H1 (cell line): ENCODE measurements around the gene SOCS7. TPM values are rescaled to one million over a fixed set of nuclear protein-coding genes. Genes with fewer than 3 reads are reported as not detected.

Source experiments
- CTCF ChIA-PET: fragments of 300-600 bp; sonication (Branson Sonifier 250); formaldehyde crosslinking; loops from one replicate; lab custom pipeline; 2021; ENCODE audit not compliant: partially characterized antibody; lab: Charles Lee
- POLR2A ChIA-PET: fragments of 300-600 bp; sonication (Branson Sonifier 250); formaldehyde crosslinking; loops from one replicate; lab custom pipeline; 2021; ENCODE audit warnings: inconsistent platforms; ENCODE audit not compliant: partially characterized antibody; lab: Charles Lee
- DNase-seq, 2 experiments: peaks; one replicate each; pipeline versions ENCODE4 v3.0.0 to v3.0.0-alpha.2; 2010 to 2022; ENCODE audit warnings: low spot score in 2 of 2, low read depth in 1 of 2, mixed read lengths in 1 of 2
- FAIRE-seq: peaks from 2 replicates; lab custom pipeline; 2011; peaks lifted over from hg19 to GRCh38; lab: Jason Lieb, UNC
- H2AFZ ChIP-seq: 2 replicates; pipeline ENCODE4 v1.8.1; 2012; ENCODE audit warnings: low read length, inconsistent platforms
- H2AK5ac ChIP-seq: 2 replicates; pipeline ENCODE4 v1.6.1; 2013; ENCODE audit warnings: low read depth, low read length
- H2BK120ac ChIP-seq: replicated peaks from 2 replicates; pipeline ENCODE3; 2013; ENCODE audit warnings: low read depth, low read length, inconsistent platforms
- H2BK12ac ChIP-seq: 2 replicates; pipeline ENCODE4 v1.6.1; 2013; ENCODE audit warnings: low read depth, low read length
- H2BK15ac ChIP-seq: 2 replicates; pipeline ENCODE4 v1.6.1; 2013; ENCODE audit warnings: low read length
- H2BK20ac ChIP-seq: 2 replicates; pipeline ENCODE4 v1.6.1; 2013; ENCODE audit warnings: low read length
- H2BK5ac ChIP-seq: 2 replicates; pipeline ENCODE4 v1.6.1; 2013; ENCODE audit warnings: low read depth, low read length
- H3K14ac ChIP-seq: 2 replicates; pipeline ENCODE4 v1.6.1; 2013; ENCODE audit warnings: inconsistent platforms; ENCODE audit not compliant: insufficient read length
- H3K18ac ChIP-seq: 2 replicates; pipeline ENCODE4 v1.6.1; 2013; ENCODE audit warnings: low read length; ENCODE audit errors: extremely low read depth
- H3K23ac ChIP-seq: 2 replicates; pipeline ENCODE4 v1.6.1; 2013; ENCODE audit warnings: inconsistent platforms; ENCODE audit not compliant: insufficient read length
- H3K23me2 ChIP-seq: 2 replicates; pipeline ENCODE4 v1.6.1; 2013; ENCODE audit warnings: low read depth, low read length
- H3K27ac ChIP-seq: 2 replicates; pipeline ENCODE4 v1.6.1; 2011; ENCODE audit warnings: low read depth, low read length, inconsistent platforms
- H3K27me3 ChIP-seq, 4 experiments: replicated peaks in 1 of 4; 1 replicate in 1 of 4; 2 replicates in 3 of 4; pipeline versions ENCODE4 v1.6.1 to v1.8.1; 2011 to 2013; ENCODE audit warnings: low read length in 3 of 4, mild to moderate bottlenecking in 3 of 4, inconsistent platforms in 2 of 4, mixed read lengths in 2 of 4, moderate library complexity in 1 of 4; ENCODE audit not compliant: control insufficient read depth in 3 of 4, insufficient read depth in 3 of 4; ENCODE audit errors: extremely low read depth in 1 of 4
- H3K36me3 ChIP-seq, 4 experiments: 2 replicates each; pipeline versions ENCODE4 v1.6.1 to v1.8.1; 2011 to 2013; ENCODE audit warnings: mild to moderate bottlenecking in 4 of 4, low read length in 3 of 4, moderate library complexity in 2 of 4, control low read depth in 1 of 4, inconsistent platforms in 1 of 4; ENCODE audit not compliant: insufficient read depth in 4 of 4, control insufficient read depth in 2 of 4
- H3K4ac ChIP-seq: replicated peaks from 2 replicates; pipeline ENCODE3; 2013; ENCODE audit warnings: low read length, low read depth, mixed read lengths, inconsistent platforms; ENCODE audit not compliant: insufficient read length
- H3K4me1 ChIP-seq, 4 experiments: replicated peaks in 1 of 4; 1 replicate in 1 of 4; 2 replicates in 3 of 4; pipeline versions ENCODE4 v1.6.1 to v1.8.1; 2011 to 2013; ENCODE audit warnings: low read length in 3 of 4, inconsistent platforms in 2 of 4, mixed read lengths in 1 of 4; ENCODE audit not compliant: insufficient read depth in 4 of 4, control insufficient read depth in 3 of 4
- H3K4me2 ChIP-seq, 2 experiments: 2 replicates each; pipeline versions ENCODE4 v1.6.1 to v1.8.1; 2011 to 2013; ENCODE audit warnings: low read depth in 2 of 2, low read length in 2 of 2, control low read depth in 1 of 2, inconsistent platforms in 1 of 2, mild to moderate bottlenecking in 1 of 2; ENCODE audit not compliant: insufficient read depth in 1 of 2
- H3K4me3 ChIP-seq, 4 experiments: fragments of 200-600, 300-600 bp in 1 of 4; sonication (generic), shearing (Covaris generic), sonication (Bioruptor Twin) in 1 of 4; 2 replicates each; pipeline versions ENCODE4 v1.5.1 to v1.8.1; 2011 to 2016; ENCODE audit warnings: low read length in 4 of 4, low read depth in 3 of 4, control low read depth in 2 of 4, inconsistent platforms in 2 of 4, mild to moderate bottlenecking in 2 of 4, mixed read lengths in 1 of 4, moderate library complexity in 1 of 4; ENCODE audit not compliant: insufficient read depth in 2 of 4; ENCODE audit errors: extremely low read depth in 1 of 4
- H3K56ac ChIP-seq: replicated peaks from 2 replicates; pipeline ENCODE3; 2013; ENCODE audit warnings: low read depth, mild to moderate bottlenecking, mixed read lengths, low read length, inconsistent platforms; ENCODE audit not compliant: insufficient read length
- H3K79me1 ChIP-seq: 2 replicates; pipeline ENCODE4 v1.6.1; 2013; ENCODE audit warnings: low read depth, low read length, control low read depth
- H3K79me2 ChIP-seq, 2 experiments: 2 replicates each; pipeline versions ENCODE4 v1.6.1 to v1.8.1; 2012 to 2013; ENCODE audit warnings: low read length in 2 of 2, mild to moderate bottlenecking in 2 of 2, inconsistent platforms in 1 of 2; ENCODE audit not compliant: insufficient read depth in 2 of 2, control insufficient read depth in 1 of 2
- H3K9ac ChIP-seq, 4 experiments: replicated peaks in 1 of 4; 1 replicate in 1 of 4; 2 replicates in 3 of 4; pipeline versions ENCODE4 v1.6.1 to v1.8.1; 2011 to 2013; ENCODE audit warnings: low read depth in 3 of 4, low read length in 3 of 4, control low read depth in 2 of 4, mild to moderate bottlenecking in 2 of 4, moderate library complexity in 2 of 4, inconsistent platforms in 1 of 4; ENCODE audit errors: extremely low read depth in 1 of 4
- H3K9me3 ChIP-seq, 2 experiments: 2 replicates each; pipeline versions ENCODE4 v1.6.1 to v1.8.1; 2012 to 2013; ENCODE audit warnings: mild to moderate bottlenecking in 2 of 2, moderate library complexity in 2 of 2, control low read depth in 1 of 2, inconsistent platforms in 1 of 2, low read depth in 1 of 2, low read length in 1 of 2, mixed read lengths in 1 of 2; ENCODE audit not compliant: insufficient read depth in 2 of 2
- H4K20me1 ChIP-seq, 2 experiments: replicated peaks in 1 of 2; 2 replicates each; pipeline versions ENCODE3 to v1.8.1; 2011 to 2013; ENCODE audit warnings: inconsistent platforms in 2 of 2, low read length in 2 of 2, mild to moderate bottlenecking in 1 of 2; ENCODE audit not compliant: insufficient read depth in 2 of 2, control insufficient read depth in 1 of 2
- H4K5ac ChIP-seq: 2 replicates; pipeline ENCODE4 v1.6.1; 2013; ENCODE audit warnings: low read length, low read depth, mixed read lengths, inconsistent platforms; ENCODE audit not compliant: insufficient read length
- H4K8ac ChIP-seq: 2 replicates; pipeline ENCODE4 v1.8.0; 2013; ENCODE audit warnings: mild to moderate bottlenecking, moderate library complexity, low read length, inconsistent platforms; ENCODE audit not compliant: insufficient read depth; ENCODE audit errors: extremely low read depth
- H4K91ac ChIP-seq: replicated peaks from 2 replicates; pipeline ENCODE3; 2013; ENCODE audit warnings: low read length, mixed read lengths, inconsistent platforms; ENCODE audit not compliant: insufficient read length
- BRCA1 ChIP-seq: IDR thresholded peaks from 2 replicates; pipeline ENCODE4 v1.6.1; 2012; ENCODE audit warnings: low read depth, low read length, improper control_type of control experiment
- CBX5 ChIP-seq: fragments of 300-800, 300-1000 bp; sonication (generic); IDR thresholded peaks from 2 replicates; pipeline ENCODE4 v1.7.1; 2016; ENCODE audit warnings: antibody characterized with exemption, low read length, low read depth
- CBX8 ChIP-seq: fragments of 300-800, 300-1000 bp; sonication (generic); IDR thresholded peaks from 2 replicates; pipeline ENCODE4 v1.7.1; 2016; ENCODE audit warnings: low read depth, low read length, borderline replicate concordance
- CHD1 ChIP-seq: IDR thresholded peaks from 2 replicates; pipeline ENCODE4 v1.6.1; 2012; ENCODE audit warnings: low read depth, low read length, improper control_type of control experiment
- GTF2F1 ChIP-seq: IDR thresholded peaks from 2 replicates; pipeline ENCODE4 v1.6.1; 2012; ENCODE audit warnings: low read depth, low read length, improper control_type of control experiment, borderline replicate concordance
- KDM4A ChIP-seq: IDR thresholded peaks from one replicate; pipeline ENCODE4 v1.7.1; 2012; ENCODE audit warnings: low read depth, mild to moderate bottlenecking, moderate library complexity, low read length, inconsistent platforms; ENCODE audit not compliant: severe bottlenecking
- SIN3A ChIP-seq, 2 experiments: IDR thresholded peaks in 1 of 2; conservative IDR thresholded peaks in 1 of 2; 2 replicates each; pipeline ENCODE4 v1.6.1; 2011 to 2012; ENCODE audit warnings: low read length in 2 of 2, improper control_type of control experiment in 1 of 2, low read depth in 1 of 2, mild to moderate bottlenecking in 1 of 2
- TEAD4 ChIP-seq: IDR thresholded peaks from 2 replicates; pipeline ENCODE4 v1.6.1; 2012; ENCODE audit warnings: low read depth, low read length, inconsistent platforms, mixed read lengths
- WGBS, 2 experiments: shearing (Covaris generic) in 1 of 2; methylation state at CpG; one replicate each; pipeline versions ENCODE4 v1.1.6 to v1.1.7; 2013 to 2015; ENCODE audit warnings: low lambda C conversion rate in 2 of 2, mixed read lengths in 2 of 2, inconsistent platforms in 1 of 2, low coverage in 1 of 2, missing lambda C conversion rate in 1 of 2; ENCODE audit not compliant: insufficient replicate concordance in 2 of 2, insufficient coverage in 1 of 2, insufficient read length in 1 of 2; ENCODE audit errors: extremely low coverage in 1 of 2, missing lambda C conversion rate in 1 of 2; 5-methylcytosine and 5-hydroxymethylcytosine counted together
- polyA plus RNA-seq, 7 experiments: library from polyadenylated mRNA; depleted of rRNA in 3 of 7; stranded (reverse) in 5 of 7; unstranded in 2 of 7; fragments of >200 nt in 5 of 7; fragments of 200-250 nt in 2 of 7; gene quantifications; 1 replicate in 5 of 7; 2 replicates in 1 of 7; 4 replicates in 1 of 7; pipeline versions ENCODE4 v1.2.1 to v1.2.3, GENCODE V29; 2011 to 2013; ENCODE audit warnings: missing spikeins in 2 of 7, mixed read lengths in 2 of 7
- total RNA-seq: library from RNA; stranded (reverse); fragmentation: NEBNext Ultra II Directional; extraction: Animal tissue kit (Norgen Biotek cat#: 25700); gene quantifications from 2 replicates; pipeline ENCODE4 v1.2.1, GENCODE V29; 2021

Gene SOCS7
- total and polyA plus RNA-seq, 2 of the 8 experiments (the other 6 are each of a cell fraction or from before 2014, with no cell fraction given), result 13.5 to 26.9 TPM

GRCh38 chr17:38420518-38420917 is 68.9 kb downstream of the SOCS7 start:
- peak overlapping the region in 1 of 4 experiments; percentile 65; a peak in 2 of 8 replicates for H3K4me3 ChIP-seq
- peaks cover 17 to 65% (median 54%) of the 10 kb centered on the region in 4 experiments for H3K4me1 ChIP-seq
- 0 out of 2 replicates have a peak overlapping the region, but pooled peaks have one; percentile 38 for H3K18ac ChIP-seq
- H2BK20ac ChIP-seq, result no peak overlapping the region; the same call in 1 of the 2 replicates
- H3K79me2 ChIP-seq, result peaks cover 0 to 8% of the 10 kb centered on the region in 2 experiments; a peak in 1 of 4 replicates
- H4K91ac ChIP-seq, result peak overlapping the region; percentile 53
- H2AFZ ChIP-seq, result no peak overlapping the region
- H3K23me2 ChIP-seq, result peaks cover 14% of the 10 kb centered on the region; the same call in 1 of the 2 replicates
- peak overlapping the region; percentile 90; the same call in 1 of the 2 replicates for H2BK12ac ChIP-seq
- H3K4ac ChIP-seq, result peak overlapping the region; percentile 10
- H4K8ac ChIP-seq, result no peak overlapping the region
- H3K14ac ChIP-seq, result no peak overlapping the region
- FAIRE-seq (no peak), DNase-seq (no peak)
- no peak overlapping the region for H3K9ac ChIP-seq
- no peak overlapping the region for H2BK120ac ChIP-seq
- no peak overlapping the region for H3K27ac ChIP-seq
- H3K79me1 ChIP-seq, result no peaks in the 10 kb centered on the region
- peak overlapping the region; percentile 57; the same call in 1 of the 2 replicates for H2AK5ac ChIP-seq
- no peaks in the 10 kb centered on the region for H3K9me3 ChIP-seq
- H4K20me1 ChIP-seq, result no peaks in the 10 kb centered on the region
- no peak overlapping the region for H4K5ac ChIP-seq
- no peak overlapping the region for H3K23ac ChIP-seq
- H2BK5ac ChIP-seq, result no peak overlapping the region
- H3K36me3 ChIP-seq, result no peaks in the 10 kb centered on the region
- peaks cover 0 to 19% (median 7%) of the 10 kb centered on the region in 4 experiments; a peak in 4 of 7 replicates for H3K27me3 ChIP-seq
- H3K56ac ChIP-seq, result no peak overlapping the region
- CTCF ChIA-PET, result interaction anchor here (1.1 to 24.5 kb wide), 15 partner anchors 11 to 159 kb away, joined by 3 to 400 read pairs (median 7); partner anchors contain the start of genes GPR179 and SOCS7
- WGBS, 2 experiments, result 66% methylated on average over 6 of the region's 6 CpGs; no CpG with 5 or more reads in 1 of the 2 experiments
- H3K4me2 ChIP-seq, result peak overlapping the region; percentile 84 to 97
- no peak overlapping the region for H2BK15ac ChIP-seq
- no peak for TF ChIP-seq SIN3A (conservative IDR thresholded peaks at IDR 0.05 in 1 of 2, IDR thresholded peaks at IDR 0.05 in 1 of 2; ENCODE audit: low read depth in 1 of 2, low read length in 2 of 2)
- TF ChIP-seq CBX5, result no peak
- TF ChIP-seq TEAD4, result no peak
- TF ChIP-seq KDM4A, result no peak
- no peak for TF ChIP-seq CHD1
- TF ChIP-seq GTF2F1, result no peak
- no peak for TF ChIP-seq BRCA1
- no peak for TF ChIP-seq CBX8
- TF ChIP-seq, all 59 proteins: peak for 0
- POLR2A ChIA-PET, result interaction anchor here (0.8 to 6.6 kb wide), 9 partner anchors 9 to 65 kb away, joined by 3 to 61 read pairs (median 8); no protein-coding TSS in a partner anchor
